Gastroesophageal sphincter (tissue), 4 donors: ENCODE data around the gene KLHL18. TPM values are rescaled to one million over a fixed set of nuclear protein-coding genes. Genes with fewer than 3 reads are reported as not detected.
"Not testable (repeated sequence)": the region's sequence is repeated elsewhere in the genome, so short reads cannot be mapped to it uniquely, and the experiment has no call there.

Source experiments
- ATAC-seq: fragments of 150-250 bp; one replicate; pipeline ENCODE4 v1.9.1; 2016; ENCODE audit warnings: mild to moderate bottlenecking, moderate library complexity
- H3K27ac ChIP-seq, 4 donors: fragments of 200-600 bp; sonication (generic) in 3 of 4; 1 replicate in 3 of 4; 2 replicates in 1 of 4; pipeline ENCODE4 v1.5.1; 2016 to 2019
- H3K27me3 ChIP-seq: fragments of 200-600 bp; sonication (generic); one replicate; pipeline ENCODE4 v1.5.1; 2019
- H3K36me3 ChIP-seq, 2 donors: fragments of 200-600 bp; sonication (generic); one replicate each; pipeline ENCODE4 v1.5.1; 2019; ENCODE audit warnings: control low read depth in 1 of 2
- H3K4me1 ChIP-seq, 3 donors: fragments of 200-600 bp; sonication (generic); 1 replicate in 2 of 3; 2 replicates in 1 of 3; pipeline ENCODE4 v1.5.1; 2016 to 2019; ENCODE audit warnings: control low read depth in 2 of 3
- H3K4me3 ChIP-seq, 2 donors: fragments of 200-600 bp; sonication (generic); one replicate each; pipeline ENCODE4 v1.5.1; 2019; ENCODE audit warnings: mild to moderate bottlenecking in 1 of 2, moderate library complexity in 1 of 2
- H3K9me3 ChIP-seq, 3 donors: fragments of 200-600 bp; sonication (generic); one replicate each; pipeline ENCODE4 v1.5.1; 2017 to 2019; ENCODE audit warnings: control low read depth in 2 of 3
- EP300 ChIP-seq: sonication (generic); formaldehyde crosslinking; IDR thresholded peaks from one replicate; pipeline ENCODE4 v1.6.1; 2017; ENCODE audit warnings: antibody characterized with exemption, mild to moderate bottlenecking
- POLR2A ChIP-seq, 2 donors: fragments of 450-650 bp; IDR thresholded peaks; one replicate each; pipeline ENCODE4 v1.6.1; 2017; ENCODE audit warnings: antibody characterized with exemption in 2 of 2, mild to moderate bottlenecking in 2 of 2, moderate library complexity in 1 of 2
- POLR2AphosphoS5 ChIP-seq: sonication (generic); formaldehyde crosslinking; IDR thresholded peaks from one replicate; pipeline ENCODE4 v1.6.1; 2017; ENCODE audit warnings: antibody characterized with exemption
- WGBS, 2 donors: methylation state at CpG; one replicate each; pipeline ENCODE4 v1.1.5; 2018; ENCODE audit warnings: low coverage in 1 of 2; 5-methylcytosine and 5-hydroxymethylcytosine counted together
- total RNA-seq, 4 donors: library from RNA; depleted of rRNA; stranded (reverse); fragments of >200 nt; gene quantifications; one replicate each; pipeline ENCODE4 v1.1.0, GENCODE V29; 2016
- TF ChIP-seq, protein P1 (sequence below), 4 experiments: fragments of 200-600 bp in 2 of 4; fragments of 450-650 bp in 2 of 4; sonication (generic) in 1 of 4; IDR thresholded peaks; one replicate each; pipeline ENCODE4 v1.5.1; 2017 to 2019; ENCODE audit warnings: antibody characterized with exemption in 4 of 4, mild to moderate bottlenecking in 2 of 4, moderate library complexity in 2 of 4

Gene KLHL18
- total RNA-seq, 4 donors from 2014 or later, result 11.6 to 23.3 (median 15.6) TPM

DNA sequence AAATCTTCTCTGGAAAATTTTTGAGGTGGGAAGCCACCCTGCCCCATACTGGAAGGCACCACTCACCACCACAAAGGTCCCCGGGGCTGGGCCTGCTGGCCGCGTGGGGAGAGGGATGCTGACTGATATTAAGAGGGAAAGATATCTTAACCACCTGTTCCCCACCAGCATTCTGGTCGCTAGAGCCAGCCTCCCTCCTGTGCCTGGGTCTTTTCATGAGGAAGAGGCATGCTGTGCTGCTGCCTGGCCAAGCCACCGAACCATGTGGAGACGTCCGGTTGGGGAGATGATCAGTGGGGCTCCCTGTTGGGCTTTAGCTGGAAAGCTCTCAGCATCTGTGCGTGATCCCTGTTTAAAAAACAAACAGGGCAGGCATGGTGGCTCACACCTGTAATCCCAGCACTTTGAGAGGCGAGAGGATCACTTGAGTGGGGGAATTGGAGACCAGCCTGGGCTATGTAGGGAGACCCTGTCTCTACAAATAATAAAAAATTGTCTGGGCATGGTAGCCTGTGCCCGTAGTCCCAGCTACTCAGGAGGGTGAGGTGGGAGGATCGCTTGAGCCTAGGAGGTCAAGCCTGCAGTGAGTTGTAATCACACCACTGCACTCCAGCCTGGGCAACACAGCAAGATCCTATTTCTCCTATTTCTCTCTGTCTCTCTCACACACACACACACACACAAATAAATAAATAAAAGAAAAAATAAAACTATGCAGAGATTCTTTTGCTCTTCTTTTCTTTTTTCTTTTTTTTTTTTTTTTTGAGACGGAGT, 1.0 kb downstream of the KLHL18 start:
- Histone ChIP-seq H3K27me3 (no peaks in the 10 kb centered on the region), H3K36me3 (peaks cover 0 to 17% of the 10 kb centered on the region in 2 donors), H3K4me3 (peak overlapping the region; percentile 40 to 84), H3K9me3 (no peaks in the 10 kb centered on the region), H3K4me1 (peaks cover 0 to 49% (median 28%) of the 10 kb centered on the region in 3 donors), H3K27ac (peak overlapping the region; percentile 69 to 96 (median 92))
- ATAC-seq, result no peak
- 38 to 75% methylated on average over 2 to 8 of the region's 12 CpGs for WGBS, 2 donors
- TF ChIP-seq POLR2AphosphoS5 (no peak), POLR2A (IDR thresholded peaks at IDR 0.05) (no peak)

DNA sequence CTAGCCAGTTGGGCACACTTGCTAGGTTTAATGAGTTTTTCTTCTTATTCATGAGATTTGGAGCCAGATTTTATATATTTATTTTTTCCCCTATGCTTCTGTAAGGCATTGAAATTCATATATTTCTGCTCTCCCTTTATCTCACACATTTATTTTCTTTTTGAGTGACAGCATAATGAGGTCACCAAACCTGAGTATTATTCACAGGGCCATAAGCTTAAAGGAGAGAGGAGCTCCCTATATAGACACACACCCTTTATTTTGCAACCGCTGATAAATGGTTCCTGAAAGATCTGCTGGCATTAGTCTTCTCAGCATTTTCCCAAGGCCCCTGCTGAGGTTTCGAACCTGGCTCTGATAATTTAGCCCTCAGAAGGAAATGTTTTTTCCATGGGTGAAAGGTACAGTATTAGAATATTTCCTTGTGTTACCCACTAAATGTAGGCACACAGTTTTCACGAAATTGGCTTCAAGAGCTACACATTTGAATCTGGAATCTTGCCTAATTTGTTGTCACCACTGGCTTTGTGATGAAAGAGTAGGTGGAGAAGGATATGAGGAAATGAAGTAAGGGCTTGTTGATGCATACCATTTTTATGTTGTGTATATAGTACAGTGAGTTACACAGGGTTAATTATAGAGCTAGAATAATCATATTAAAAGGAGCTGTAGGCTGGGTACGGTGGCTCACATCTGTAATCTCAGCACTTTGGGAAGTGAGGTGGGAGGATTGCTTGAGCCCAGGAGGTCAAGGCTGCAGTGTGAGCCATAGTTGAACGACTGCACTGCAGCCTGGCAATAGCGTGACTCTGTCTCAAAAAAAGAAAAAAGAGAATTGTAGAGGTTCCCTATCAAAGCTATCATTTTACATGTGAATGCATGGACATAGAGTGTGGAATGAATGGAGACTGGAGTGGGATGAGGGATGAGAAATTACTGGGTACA, 6.5 kb downstream of the KLHL18 start:
- Histone ChIP-seq H3K27ac (no peak overlapping the region), H3K4me1 (peaks cover 0 to 48% (median 13%) of the 10 kb centered on the region in 3 donors), H3K27me3 (no peaks in the 10 kb centered on the region), H3K36me3 (peaks cover 0 to 39% of the 10 kb centered on the region in 2 donors), H3K4me3 (no peak overlapping the region), H3K9me3 (no peaks in the 10 kb centered on the region)
- no peak for ATAC-seq
- TF ChIP-seq POLR2AphosphoS5 (no peak), EP300 (no peak), POLR2A (IDR thresholded peaks at IDR 0.05) (no peak)
- TF ChIP-seq, protein P1, sequence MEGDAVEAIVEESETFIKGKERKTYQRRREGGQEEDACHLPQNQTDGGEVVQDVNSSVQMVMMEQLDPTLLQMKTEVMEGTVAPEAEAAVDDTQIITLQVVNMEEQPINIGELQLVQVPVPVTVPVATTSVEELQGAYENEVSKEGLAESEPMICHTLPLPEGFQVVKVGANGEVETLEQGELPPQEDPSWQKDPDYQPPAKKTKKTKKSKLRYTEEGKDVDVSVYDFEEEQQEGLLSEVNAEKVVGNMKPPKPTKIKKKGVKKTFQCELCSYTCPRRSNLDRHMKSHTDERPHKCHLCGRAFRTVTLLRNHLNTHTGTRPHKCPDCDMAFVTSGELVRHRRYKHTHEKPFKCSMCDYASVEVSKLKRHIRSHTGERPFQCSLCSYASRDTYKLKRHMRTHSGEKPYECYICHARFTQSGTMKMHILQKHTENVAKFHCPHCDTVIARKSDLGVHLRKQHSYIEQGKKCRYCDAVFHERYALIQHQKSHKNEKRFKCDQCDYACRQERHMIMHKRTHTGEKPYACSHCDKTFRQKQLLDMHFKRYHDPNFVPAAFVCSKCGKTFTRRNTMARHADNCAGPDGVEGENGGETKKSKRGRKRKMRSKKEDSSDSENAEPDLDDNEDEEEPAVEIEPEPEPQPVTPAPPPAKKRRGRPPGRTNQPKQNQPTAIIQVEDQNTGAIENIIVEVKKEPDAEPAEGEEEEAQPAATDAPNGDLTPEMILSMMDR (IDR thresholded peaks at IDR 0.05), result no peak
- 78 to 81% methylated on average over 6 of the region's 6 CpGs for WGBS, 2 donors

DNA sequence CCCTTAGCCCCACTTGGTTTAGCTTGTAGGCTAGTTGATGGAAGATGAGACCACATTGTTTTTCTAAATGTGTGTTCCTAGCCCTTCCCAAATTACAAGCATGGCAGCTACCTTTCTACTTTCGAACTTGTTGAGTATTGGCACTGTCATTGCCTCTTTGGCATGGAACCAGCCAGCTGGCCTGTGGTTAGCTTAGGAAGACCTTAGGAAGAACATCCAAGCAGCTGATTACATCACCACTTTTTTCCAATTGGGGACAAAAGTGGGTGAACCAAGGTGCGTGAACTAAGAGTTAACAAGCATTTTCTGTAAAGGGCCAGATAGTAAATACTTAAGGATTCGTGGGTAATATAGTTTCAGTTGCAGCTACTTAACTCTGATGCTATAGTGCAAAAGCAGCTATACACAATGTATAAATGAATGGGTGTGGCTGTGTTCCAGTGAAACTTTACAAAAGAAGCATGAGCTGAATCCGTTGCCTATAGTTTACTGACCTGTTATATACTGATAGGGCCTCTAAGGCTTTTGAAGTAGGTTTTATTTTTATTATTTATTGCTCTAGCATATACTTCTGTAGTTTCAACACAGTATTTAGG, 8.5 kb downstream of the KLHL18 start:
- ATAC-seq, result no peak
- Histone ChIP-seq H3K27ac (no peak overlapping the region), H3K27me3 (no peaks in the 10 kb centered on the region), H3K4me1 (peaks cover 0 to 45% (median 0%) of the 10 kb centered on the region in 3 donors), H3K36me3 (peaks cover 0 to 39% of the 10 kb centered on the region in 2 donors), H3K9me3 (no peaks in the 10 kb centered on the region), H3K4me3 (no peak overlapping the region)
- TF ChIP-seq POLR2A (IDR thresholded peaks at IDR 0.05) (no peak), POLR2AphosphoS5 (no peak), EP300 (no peak)
- TF ChIP-seq, protein P1 (IDR thresholded peaks at IDR 0.05), result no peak
- WGBS, 2 donors, result 73 to 78% methylated on average over 4 of the region's 4 CpGs

DNA sequence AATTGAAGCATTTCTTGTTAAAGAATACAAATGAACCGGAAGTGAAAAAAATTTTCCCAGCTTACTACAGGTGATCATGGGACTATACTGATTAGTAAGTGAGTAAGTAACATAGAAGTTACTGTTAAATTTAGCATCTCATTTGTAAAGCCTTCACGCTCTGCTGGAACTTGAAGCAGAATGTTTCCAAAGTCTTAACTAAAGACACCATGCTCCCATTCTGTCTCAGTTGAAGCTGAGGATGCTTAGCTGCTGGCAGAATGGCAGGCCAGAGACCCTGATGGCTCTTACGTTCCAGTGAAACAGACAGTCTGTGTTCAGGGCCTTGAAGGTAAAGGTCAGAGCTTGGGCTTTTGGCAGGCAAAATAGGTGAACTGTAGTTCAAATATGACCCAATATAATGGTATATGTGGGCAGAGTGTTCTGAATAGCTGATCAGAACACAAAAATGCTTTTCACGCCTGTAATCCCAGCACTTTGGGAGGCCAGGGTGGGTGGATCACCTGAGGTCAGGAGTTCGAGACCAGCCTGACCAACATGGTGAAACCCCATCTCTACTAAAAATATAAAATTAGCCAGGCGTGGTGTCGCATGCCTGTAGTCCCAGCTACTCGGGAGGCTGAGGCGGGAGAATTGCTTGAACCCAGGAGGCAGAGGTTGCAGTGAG, 9.1 kb downstream of the KLHL18 start:
- H3K27ac ChIP-seq, H3K4me3 ChIP-seq, H3K9me3 ChIP-seq, H3K27me3 ChIP-seq, ATAC-seq: not testable (repeated sequence)
- Histone ChIP-seq H3K4me1 (peaks cover 0 to 45% (median 0%) of the 10 kb centered on the region in 3 donors), H3K36me3 (peaks cover 0 to 39% of the 10 kb centered on the region in 2 donors)
- 94 to 97% methylated on average over 4 to 8 of the region's 9 CpGs for WGBS, 2 donors

DNA sequence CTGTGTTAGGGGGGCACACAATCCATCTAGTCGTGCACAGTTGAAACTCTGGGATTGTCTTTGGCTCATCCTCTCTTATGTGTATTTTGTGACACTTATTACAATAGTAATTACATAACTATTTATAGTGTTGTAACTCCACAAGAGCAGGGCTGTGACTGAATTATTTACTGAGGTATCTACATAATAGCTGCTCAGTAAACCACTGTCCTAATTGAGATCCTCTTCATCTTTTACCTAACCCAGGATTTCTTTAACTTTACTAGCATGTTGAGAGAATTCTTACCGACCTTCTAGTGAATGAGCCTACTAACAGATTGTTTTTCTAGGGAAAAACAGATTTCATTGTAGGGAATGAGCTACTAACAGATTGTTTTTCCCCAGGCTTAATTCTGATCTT, 11.1 kb downstream of the KLHL18 start:
- ATAC-seq, result no peak
- no peak overlapping the region for H3K27ac ChIP-seq
- H3K27me3 ChIP-seq, result no peaks in the 10 kb centered on the region
- 91 to 100% methylated on average over 2 of the region's 2 CpGs for WGBS, 2 donors
- TF ChIP-seq, protein P1 (IDR thresholded peaks at IDR 0.05), result no peak
- TF ChIP-seq POLR2A (IDR thresholded peaks at IDR 0.05) (no peak), EP300 (no peak), POLR2AphosphoS5 (no peak)
- H3K4me1 ChIP-seq, result peaks cover 0 to 48% (median 0%) of the 10 kb centered on the region in 3 donors
- peaks cover 0 to 24% of the 10 kb centered on the region in 2 donors for H3K36me3 ChIP-seq
- no peaks in the 10 kb centered on the region for H3K9me3 ChIP-seq
- H3K4me3 ChIP-seq, result no peak overlapping the region
